HEK293 (cell line): Measurements from ENCODE around the gene RAD23B.

ENCODE experiments used
- CTCF ChIA-PET: fragments of 350-600 bp; formaldehyde crosslinking; extraction: SDS; loops from one replicate; lab custom pipeline; 2021; ENCODE audit warnings: antibody characterized with exemption; lab: Yijun Ruan, JAX
- POLR2A ChIA-PET: fragments of 300-600 bp; formaldehyde crosslinking; extraction: SDS; loops from one replicate; lab custom pipeline; 2020; ENCODE audit warnings: antibody characterized with exemption, inconsistent platforms; lab: Yijun Ruan, JAX
- H3K27ac ChIP-seq: fragments of 200-500 bp; sonication (Bioruptor generic); 2 replicates; pipeline ENCODE4 v1.5.1; 2014; ENCODE audit warnings: low read depth, low read length, control low read depth, inconsistent platforms; ENCODE audit errors: extremely low read depth
- H3K36me3 ChIP-seq, 2 experiments: fragments of 200-500 bp in 1 of 2; sonication (Bioruptor generic) in 1 of 2; 1 replicate in 1 of 2; 2 replicates in 1 of 2; pipeline ENCODE4 v1.5.1; 2014 to 2017; ENCODE audit warnings: inconsistent platforms in 2 of 2, low read length in 2 of 2; ENCODE audit not compliant: control insufficient read depth in 2 of 2, insufficient read depth in 1 of 2
- H3K4me1 ChIP-seq: fragments of 200-500 bp; sonication (Bioruptor generic); 2 replicates; pipeline ENCODE4 v1.5.1; 2014; ENCODE audit warnings: mild to moderate bottlenecking, low read length, inconsistent platforms; ENCODE audit not compliant: control insufficient read depth, insufficient read depth
- H3K4me3 ChIP-seq: 2 replicates; pipeline ENCODE4 v1.5.1; 2011; ENCODE audit warnings: low read depth, mild to moderate bottlenecking, control low read depth, low read length, moderate library complexity
- H3K9me3 ChIP-seq: fragments of 200-500 bp; sonication (Bioruptor generic); 2 replicates; pipeline ENCODE4 v1.5.1; 2014; ENCODE audit warnings: low read depth, low read length, inconsistent platforms; ENCODE audit not compliant: control insufficient read depth, insufficient read depth
- GFI1B ChIP-seq: fragments of 450-650 bp; formaldehyde crosslinking; IDR thresholded peaks from 2 replicates; pipeline ENCODE4 v1.5.1; 2016; ENCODE audit warnings: missing biosample characterization, missing genetic modification characterization
- HOXD13 ChIP-seq: sonication (generic); formaldehyde crosslinking; IDR thresholded peaks from 2 replicates; pipeline ENCODE4 v1.8.0; 2022; ENCODE audit warnings: missing genetic modification reagents, borderline replicate concordance
- PRDM4 ChIP-seq: fragments of 450-650 bp; formaldehyde crosslinking; IDR thresholded peaks from 2 replicates; pipeline ENCODE4 v1.5.1; 2017; ENCODE audit warnings: missing biosample characterization, missing genetic modification characterization
- ZBTB20 ChIP-seq: fragments of 450-650 bp; formaldehyde crosslinking; IDR thresholded peaks from 2 replicates; pipeline ENCODE4 v1.5.1; 2016; ENCODE audit warnings: missing biosample characterization, missing genetic modification characterization
- ZNF311 ChIP-seq: fragments of 450-650 bp; formaldehyde crosslinking; IDR thresholded peaks from 2 replicates; pipeline ENCODE4 v1.5.1; 2017; ENCODE audit warnings: missing biosample characterization, missing genetic modification characterization, borderline replicate concordance
- ZNF350 ChIP-seq: fragments of 450-650 bp; formaldehyde crosslinking; IDR thresholded peaks from 2 replicates; pipeline ENCODE4 v1.5.0; 2017; ENCODE audit warnings: missing biosample characterization, mild to moderate bottlenecking, missing genetic modification characterization
- ZNF354C ChIP-seq: fragments of 450-650 bp; formaldehyde crosslinking; IDR thresholded peaks from 2 replicates; pipeline ENCODE4 v1.5.1; 2016; ENCODE audit warnings: missing biosample characterization, missing genetic modification characterization, low read depth, borderline replicate concordance
- ZNF362 ChIP-seq: fragments of 450-650 bp; formaldehyde crosslinking; IDR thresholded peaks from 2 replicates; pipeline ENCODE4 v1.5.1; 2016; ENCODE audit warnings: missing biosample characterization, missing genetic modification characterization
- ZNF48 ChIP-seq: fragments of 450-650 bp; formaldehyde crosslinking; IDR thresholded peaks from 2 replicates; pipeline ENCODE4 v1.5.1; 2016; ENCODE audit warnings: missing biosample characterization, missing genetic modification characterization
- ZNF488 ChIP-seq: fragments of 450-650 bp; formaldehyde crosslinking; IDR thresholded peaks from 2 replicates; pipeline ENCODE4 v1.5.1; 2016; ENCODE audit warnings: missing biosample characterization, missing genetic modification characterization
- ZNF518A ChIP-seq: fragments of 450-650 bp; formaldehyde crosslinking; conservative IDR thresholded peaks from 2 replicates; pipeline ENCODE4 v1.5.1; 2016; ENCODE audit warnings: low read depth, missing biosample characterization, missing genetic modification characterization
- ZNF555 ChIP-seq: fragments of 450-650 bp; formaldehyde crosslinking; conservative IDR thresholded peaks from 2 replicates; pipeline ENCODE4 v1.5.1; 2017; ENCODE audit warnings: missing biosample characterization, mild to moderate bottlenecking, missing genetic modification characterization, inconsistent platforms
- ZNF747 ChIP-seq: fragments of 450-650 bp; formaldehyde crosslinking; IDR thresholded peaks from 2 replicates; pipeline ENCODE4 v1.5.1; 2016; ENCODE audit warnings: missing biosample characterization, missing genetic modification characterization
- ZNF837 ChIP-seq: fragments of 450-650 bp; formaldehyde crosslinking; IDR thresholded peaks from 2 replicates; pipeline ENCODE4 v1.5.1; 2016; ENCODE audit warnings: missing biosample characterization, missing genetic modification characterization
- ZSCAN4 ChIP-seq: fragments of 450-650 bp; formaldehyde crosslinking; IDR thresholded peaks from 2 replicates; pipeline ENCODE4 v1.5.1; 2017; ENCODE audit warnings: missing biosample characterization, missing genetic modification characterization

RAD23B gene

GRCh38 chr9:107290619-107291018, 7.5 kb downstream of the RAD23B start (continued):
- TF ChIP-seq ZNF350 (tag by site-specific recombination) (no peak), ZNF747 (tag by site-specific recombination) (no peak), ZSCAN4 (tag by site-specific recombination) (no peak)

GRCh38 chr9:107292821-107293542, 9.9 kb downstream of the RAD23B start:
- ChIA-PET POLR2A (no interaction called here), CTCF (interaction anchor here (0.7 to 1.1 kb wide), 2 partner anchors 32 to 53 kb away, joined by 3 read pairs; no protein-coding TSS in a partner anchor)
- peaks cover 11% of the 10 kb centered on the region for H3K4me1 ChIP-seq
- no peak overlapping the region for H3K4me3 ChIP-seq
- TF ChIP-seq ZBTB20 (no peak), ZNF311 (tag by site-specific recombination) (no peak), ZNF488 (tag by site-specific recombination) (no peak), PRDM4 (no peak), ZNF354C (no peak), ZNF518A (tag by site-specific recombination) (no peak), ZNF555 (no peak), ZNF48 (tag by site-specific recombination) (no peak), ZNF362 (tag by site-specific recombination) (no peak), ZNF837 (no peak), GFI1B (tag by site-specific recombination) (no peak), HOXD13 (no peak)
- no peaks in the 10 kb centered on the region for H3K9me3 ChIP-seq
- H3K27ac ChIP-seq = no peak overlapping the region
- H3K36me3 ChIP-seq = peaks cover 0 to 3% of the 10 kb centered on the region in 2 experiments; a peak in 1 of 3 replicates
